Eye (tissue), 1 donor: ENCODE data around the gene ZDHHC17.
"Not testable (repeated sequence)": the region's sequence is repeated elsewhere in the genome, so short reads cannot be mapped to it uniquely, and the experiment has no call there.

Source experiments
- DNase-seq: peaks from one replicate; pipeline ENCODE4 v3.0.0-alpha.2; 2015

ZDHHC17 gene, protein sequence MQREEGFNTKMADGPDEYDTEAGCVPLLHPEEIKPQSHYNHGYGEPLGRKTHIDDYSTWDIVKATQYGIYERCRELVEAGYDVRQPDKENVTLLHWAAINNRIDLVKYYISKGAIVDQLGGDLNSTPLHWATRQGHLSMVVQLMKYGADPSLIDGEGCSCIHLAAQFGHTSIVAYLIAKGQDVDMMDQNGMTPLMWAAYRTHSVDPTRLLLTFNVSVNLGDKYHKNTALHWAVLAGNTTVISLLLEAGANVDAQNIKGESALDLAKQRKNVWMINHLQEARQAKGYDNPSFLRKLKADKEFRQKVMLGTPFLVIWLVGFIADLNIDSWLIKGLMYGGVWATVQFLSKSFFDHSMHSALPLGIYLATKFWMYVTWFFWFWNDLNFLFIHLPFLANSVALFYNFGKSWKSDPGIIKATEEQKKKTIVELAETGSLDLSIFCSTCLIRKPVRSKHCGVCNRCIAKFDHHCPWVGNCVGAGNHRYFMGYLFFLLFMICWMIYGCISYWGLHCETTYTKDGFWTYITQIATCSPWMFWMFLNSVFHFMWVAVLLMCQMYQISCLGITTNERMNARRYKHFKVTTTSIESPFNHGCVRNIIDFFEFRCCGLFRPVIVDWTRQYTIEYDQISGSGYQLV

DNA sequence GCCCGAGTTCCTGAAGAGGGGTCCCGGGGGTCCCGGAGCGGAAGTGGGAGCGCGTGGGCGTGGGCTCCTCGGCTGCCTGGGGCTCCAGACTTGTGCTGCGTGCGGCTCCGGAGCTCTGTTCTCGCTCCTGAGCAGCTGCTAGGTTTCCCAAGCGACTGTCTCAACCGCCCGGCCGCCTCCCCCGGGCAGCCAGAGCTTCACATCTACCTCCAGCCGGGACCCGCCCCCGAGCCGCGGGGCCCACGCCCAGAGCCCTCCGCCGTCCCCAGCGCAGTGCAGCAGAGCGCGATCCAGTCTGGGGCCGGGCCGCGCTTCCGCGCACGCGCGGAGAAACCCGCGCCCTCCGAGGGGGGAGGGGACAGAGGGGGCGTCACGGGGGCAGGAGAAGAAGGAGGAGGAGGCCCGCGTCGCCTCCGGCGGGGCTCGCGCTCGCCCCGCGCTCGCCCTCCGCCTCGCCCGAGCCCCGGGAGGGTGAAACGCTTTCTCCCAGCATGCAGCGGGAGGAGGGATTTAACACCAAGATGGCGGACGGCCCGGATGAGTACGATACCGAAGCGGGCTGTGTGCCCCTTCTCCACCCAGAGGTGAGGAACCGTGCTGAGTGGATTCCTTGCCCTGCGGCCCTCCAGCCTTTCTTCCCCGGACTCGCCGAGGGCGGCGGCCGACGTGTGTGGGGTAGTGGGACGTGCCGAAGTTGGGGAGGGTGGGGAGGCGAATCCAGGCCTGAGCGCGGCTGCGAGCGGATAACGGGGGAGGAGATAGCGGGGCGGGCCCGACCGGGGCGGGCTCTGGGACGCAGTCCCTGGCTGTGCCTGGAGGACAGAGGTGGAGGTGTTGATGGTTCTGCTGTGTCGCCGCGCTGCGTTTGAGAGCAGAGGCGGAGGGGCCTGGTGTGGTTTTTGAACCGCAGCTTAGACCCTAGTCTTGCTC is at the start of gene ZDHHC17:
Gene ZDHHC17 (plus strand): TSS at position 370 of the 930 bp plus-strand sequence. CDS start 122 bp downstream, at position 492.
- DNase-seq: peak; percentile 98

DNA sequence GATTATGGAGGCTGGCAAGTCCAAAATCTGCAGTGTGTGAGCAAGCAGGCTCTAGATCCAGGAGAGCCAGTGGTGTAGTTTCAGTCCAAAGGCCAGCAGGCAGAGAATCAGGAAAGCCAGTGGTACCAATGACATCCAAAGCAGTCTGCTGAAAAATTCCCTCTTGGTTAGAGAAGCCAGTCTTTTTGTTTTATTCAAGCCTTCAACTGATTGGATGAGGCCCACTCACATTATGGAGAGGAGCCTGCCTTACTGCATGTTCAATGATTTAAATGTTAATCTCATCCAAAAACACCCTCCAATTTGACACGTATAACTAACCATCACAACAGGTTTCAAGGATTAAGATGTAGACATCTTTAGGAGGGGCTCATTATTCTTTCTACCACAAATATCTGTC is 49.5 kb upstream of the ZDHHC17 start:
- DNase-seq: no peak

DNA sequence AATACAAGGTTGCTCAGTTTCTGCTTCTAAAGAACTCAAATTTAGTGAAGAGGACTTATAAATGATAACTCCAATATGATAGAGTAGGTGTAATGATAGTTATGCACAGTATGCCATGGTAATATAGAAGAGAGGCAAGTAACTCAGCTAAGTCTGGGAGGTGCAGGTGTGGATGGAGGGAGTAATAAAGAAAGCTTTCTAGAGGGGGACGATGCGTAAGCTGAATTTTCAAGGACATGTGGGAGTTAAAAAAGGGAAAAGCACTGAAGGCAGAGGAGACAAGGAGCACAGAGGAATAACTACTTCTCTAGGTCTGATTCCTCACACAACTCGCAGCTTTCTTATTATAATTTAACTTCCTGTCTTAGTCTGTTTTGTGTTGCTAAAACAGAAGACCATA is 49.1 kb upstream of the ZDHHC17 start:
- no peak for DNase-seq

DNA sequence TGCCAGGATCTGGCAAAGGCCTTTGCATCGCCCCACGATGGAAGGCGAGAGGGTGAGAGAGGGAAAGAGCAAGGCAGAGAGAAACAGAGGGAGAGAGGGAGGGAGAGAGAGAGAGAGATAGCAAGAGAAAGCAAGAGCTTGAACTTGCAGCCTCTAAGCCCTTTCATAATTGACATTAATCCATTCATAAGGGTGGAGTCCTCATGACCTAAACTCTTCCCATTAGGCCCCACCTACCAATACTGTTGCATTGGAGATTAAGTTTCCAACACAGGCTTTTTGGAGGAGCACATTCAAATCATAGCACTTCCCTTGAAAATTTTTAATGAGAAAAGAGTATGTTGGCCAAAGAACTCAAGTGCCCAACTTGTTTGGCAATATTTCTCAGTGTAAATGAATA is 48.6 kb upstream of the ZDHHC17 start:
- DNase-seq: no peak

DNA sequence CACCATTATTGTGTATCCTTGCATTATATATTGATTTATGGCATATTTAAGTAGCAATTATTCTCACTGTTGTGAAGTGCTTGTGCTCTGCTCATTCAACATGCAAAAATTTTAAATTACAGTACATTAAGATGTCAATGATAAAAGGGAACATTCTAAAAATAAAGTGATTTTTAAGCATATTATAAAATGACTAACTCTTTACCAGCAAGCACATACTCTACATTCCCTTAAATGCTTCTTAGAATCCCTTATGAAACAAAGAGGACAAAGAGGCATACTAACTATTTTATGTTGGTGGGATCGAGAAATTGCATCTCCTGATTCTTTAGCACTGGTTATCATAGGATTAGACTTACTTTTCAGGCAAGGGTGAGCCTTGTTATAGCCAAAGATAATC is 46.6 kb upstream of the ZDHHC17 start:
- no peak for DNase-seq

DNA sequence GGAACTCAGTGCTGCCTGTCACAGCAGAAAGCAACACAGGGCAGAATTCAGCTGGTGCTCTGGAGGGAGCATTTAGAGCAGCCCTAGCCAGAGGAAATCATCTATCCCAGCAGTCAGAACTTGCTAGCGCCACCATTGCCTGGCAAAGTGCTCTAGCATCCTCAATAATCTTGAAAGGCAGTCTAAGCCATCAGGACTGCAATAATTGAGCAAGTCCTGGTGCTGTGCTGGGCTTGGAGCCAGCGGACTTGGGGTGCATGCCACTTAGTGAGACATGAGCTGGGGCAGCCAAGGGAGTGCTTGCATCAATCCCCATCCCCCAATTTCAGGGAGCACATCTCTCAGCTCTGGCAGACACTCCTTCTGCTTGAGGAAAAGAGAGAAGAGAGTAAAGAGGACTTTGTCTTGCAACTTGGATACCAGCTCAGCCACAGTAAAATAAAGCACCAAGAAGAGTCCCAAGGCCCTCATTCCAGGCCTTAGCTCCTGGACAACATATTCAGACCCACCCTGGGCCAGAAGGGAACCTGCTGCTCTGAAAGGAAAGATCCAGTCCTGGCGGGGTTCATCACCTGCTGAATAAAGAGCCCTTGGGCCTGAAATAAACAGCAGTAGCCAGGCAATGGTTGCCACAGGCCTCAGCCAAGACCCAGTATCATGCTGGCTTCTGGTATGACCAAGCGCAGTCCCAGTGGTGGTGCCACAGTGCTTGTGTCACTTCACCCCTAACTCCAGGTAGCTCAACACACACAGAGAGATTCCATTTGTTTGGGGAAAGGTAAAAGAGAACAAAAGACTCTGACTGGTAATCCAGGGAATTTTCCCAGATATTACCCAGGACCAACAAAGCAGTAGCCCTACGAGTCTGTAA is 44.5 kb upstream of the ZDHHC17 start:
- DNase-seq: no peak

DNA sequence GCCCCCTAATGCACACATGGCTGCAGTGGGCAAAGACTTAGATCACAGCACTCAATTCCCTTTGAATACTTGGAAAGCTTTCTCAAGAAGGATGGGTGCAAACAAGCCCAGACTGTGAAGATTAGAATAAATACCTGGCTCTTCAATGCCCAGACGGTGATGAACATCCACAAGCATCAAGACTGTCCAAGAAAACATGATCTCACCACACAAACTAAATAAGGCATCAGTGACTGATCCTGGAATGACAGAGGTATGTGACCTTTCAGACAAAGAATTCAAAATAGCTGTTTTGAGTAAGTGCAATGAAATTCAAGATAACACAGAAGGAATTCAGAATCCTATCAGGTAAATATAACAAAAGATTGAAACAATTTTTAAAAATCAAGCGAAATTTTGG is 43.8 kb upstream of the ZDHHC17 start:
- no peak for DNase-seq

DNA sequence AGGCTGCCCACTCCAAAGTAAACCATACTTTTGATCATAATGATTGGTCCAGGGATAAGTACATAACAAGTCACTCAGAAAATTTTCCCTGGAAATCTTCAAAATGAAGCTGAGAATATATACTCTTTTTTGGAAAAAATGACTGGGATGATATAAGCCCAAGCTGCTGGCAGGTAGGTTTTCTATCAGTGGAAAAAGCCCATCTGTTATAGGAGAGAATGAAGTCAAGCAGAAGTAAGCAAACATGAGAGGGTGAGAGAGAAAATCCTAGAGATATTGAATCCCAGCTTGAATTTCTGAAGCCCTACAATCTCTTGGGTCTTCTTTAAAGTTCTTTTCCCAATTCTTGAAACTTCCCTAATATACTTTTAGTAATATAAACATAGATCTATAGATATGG is 37.3 kb upstream of the ZDHHC17 start:
- no peak for DNase-seq

DNA sequence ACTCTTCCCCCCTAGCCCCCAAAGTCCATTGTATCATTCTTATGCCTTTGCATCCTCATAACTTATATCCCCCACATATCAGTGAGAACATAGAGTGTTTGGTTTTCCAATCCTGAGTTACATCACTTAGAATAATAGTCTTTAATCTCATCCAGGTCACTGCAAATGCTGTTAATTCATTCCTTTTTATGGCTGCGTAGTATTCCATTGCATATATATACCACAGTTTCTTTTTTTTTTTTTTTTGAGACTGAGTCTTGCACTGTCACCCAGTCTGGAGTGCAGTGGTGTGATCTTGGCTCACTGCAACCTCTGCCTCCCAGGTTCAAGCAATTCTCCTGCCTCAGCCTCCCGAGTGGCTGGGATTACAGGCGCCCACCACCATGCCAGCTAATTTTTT is 31.7 kb upstream of the ZDHHC17 start:
- DNase-seq: not testable (repeated sequence)

DNA sequence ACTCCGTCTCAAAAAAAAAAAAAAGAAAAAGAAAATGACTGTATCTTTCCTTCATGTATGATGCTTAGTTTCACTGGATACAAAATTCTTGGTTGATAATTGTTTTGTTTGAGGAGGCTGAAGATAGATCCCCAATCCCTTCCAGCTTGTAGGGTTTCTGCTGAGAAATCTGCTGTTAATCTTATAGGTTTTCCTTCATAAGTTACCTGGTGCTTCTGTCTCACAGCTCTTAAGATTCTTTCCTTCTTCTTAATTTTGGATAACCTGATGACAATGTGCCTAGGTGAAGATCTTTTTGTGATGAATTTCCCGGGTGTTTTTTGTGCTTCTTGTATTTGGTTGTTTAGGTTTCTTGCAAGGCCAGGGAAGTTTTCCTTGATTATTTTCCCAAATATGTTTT is 26.2 kb upstream of the ZDHHC17 start:
- not testable (repeated sequence) for DNase-seq

DNA sequence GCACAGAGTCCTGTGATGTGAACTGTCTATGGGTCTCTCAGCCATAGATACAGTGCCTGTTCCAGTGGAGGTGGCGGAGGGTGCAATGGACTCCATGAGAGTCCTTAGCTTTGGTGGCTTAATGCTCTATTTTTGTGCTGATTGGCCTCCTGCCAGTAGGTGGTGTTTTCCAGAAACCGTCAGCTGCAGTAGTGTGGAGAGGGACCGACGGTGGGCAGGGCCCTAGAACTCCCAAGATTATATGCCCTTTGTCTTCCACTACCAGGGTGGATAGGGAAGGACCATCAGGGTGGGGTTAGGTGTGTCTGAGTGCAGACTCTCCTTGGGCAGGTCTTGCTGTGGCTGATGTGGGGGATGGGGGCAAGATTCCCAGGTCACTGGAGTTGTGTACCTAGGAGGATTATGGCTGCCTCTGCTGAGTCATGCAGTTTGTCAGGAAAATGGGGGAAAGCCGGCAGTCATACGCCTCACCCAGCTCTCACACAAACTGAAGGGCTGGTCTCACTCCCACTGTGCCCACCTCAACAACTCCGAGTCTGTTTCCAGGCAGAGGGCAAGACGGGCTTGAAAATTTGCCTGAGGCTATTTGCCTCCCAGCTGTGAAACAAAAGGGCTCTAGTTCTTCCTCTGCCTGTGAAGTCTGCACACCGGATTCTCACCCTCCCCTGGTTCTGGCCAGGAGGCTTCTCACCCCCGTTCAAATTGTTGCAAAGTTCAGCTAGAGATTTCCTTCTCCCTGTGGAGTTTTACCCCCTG is 24.9 kb upstream of the ZDHHC17 start:
- DNase-seq: no peak

DNA sequence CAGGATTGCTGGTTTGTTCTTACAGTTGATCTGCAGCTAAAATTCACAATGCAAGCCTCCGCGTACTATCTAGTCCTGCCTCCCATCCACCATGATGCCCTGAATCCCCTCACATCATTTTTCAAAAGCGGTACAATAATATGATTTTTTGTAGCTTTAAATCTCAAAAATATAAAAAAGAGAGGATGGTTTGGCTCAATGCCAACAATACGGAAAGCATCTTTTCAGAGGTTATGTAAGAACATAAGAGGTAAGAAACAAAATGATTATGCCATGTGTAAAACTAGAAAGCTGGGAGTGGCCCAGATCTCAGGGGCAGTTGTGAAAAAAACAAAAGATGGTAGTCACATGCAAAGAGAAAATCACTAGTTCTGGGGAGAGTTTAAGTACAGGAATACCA is 24.0 kb upstream of the ZDHHC17 start:
- no peak for DNase-seq

DNA sequence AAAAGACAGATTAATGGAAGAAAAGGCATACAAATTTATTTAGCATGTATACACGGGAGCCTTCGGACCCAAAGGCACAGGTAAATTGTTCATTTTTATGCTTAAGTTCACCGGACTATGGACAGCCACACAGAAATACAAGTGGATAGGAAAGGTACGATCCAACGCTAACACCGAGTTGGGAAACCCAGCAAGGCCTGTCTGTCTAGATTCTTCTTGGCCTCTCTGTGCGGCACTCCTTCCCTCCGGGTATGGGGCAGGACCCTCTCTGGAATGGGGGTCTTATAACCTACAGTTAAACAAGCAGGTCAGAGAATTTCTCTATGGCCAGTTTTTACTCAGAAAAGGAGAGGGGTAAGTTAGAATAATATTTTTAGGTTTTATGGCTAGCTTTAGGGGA is 23.4 kb upstream of the ZDHHC17 start:
- DNase-seq: no peak

DNA sequence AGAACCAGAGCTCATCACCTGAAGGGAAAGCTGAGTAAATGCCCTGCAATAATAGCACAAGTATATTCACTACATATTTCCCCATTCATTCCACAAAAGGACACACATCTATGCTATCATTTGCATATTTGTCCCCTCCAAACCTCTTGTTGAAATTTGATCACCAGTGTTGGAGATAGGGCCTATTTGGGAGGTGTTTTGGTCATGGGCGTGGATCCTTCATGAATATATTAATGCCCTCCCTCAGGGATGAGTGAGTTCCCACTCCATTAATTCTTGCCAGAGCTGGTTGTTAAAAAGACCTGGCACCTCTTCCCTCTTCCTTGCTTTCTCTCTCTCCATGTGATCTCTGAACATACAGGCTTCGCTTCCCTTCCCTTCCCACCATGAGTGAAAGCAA is 18.6 kb upstream of the ZDHHC17 start:
- DNase-seq: no peak

DNA sequence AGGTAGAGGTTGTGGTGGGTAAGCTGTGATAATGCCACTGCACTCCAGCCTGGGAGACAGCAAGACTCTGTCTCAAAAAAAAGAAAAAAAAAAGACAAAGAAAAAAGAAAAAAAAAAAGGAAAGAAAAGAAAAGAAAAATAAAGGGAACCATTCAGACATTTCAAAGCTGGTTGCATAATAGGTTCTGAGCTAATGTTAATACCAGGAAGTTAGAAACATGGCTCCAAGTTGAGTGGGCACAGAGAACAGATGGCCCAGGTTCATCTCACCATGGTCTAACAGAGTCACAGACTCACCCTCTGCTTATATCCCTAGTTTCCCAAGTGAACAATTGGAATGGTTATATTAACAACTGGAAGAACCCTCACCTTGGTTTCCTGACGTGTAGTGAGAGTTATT is 17.4 kb upstream of the ZDHHC17 start:
- DNase-seq: no peak

DNA sequence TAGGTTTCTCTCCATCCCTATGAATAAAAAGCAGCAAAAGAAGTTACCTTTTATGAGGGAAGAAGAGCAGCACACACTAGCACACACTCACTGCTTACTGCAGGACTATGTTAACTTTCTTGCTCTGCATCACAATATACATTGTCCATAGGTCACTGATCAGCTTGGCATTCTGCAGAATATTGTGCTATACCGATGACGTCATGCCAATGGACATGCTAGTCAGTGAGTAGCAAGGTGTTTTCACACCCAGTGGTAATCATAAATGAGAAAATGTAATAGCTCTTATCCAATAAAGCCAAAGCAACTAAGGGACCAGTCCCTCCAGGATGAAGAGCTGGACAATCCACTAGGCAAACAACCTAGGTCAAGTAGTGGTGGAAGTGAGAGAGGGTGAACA is 16.7 kb upstream of the ZDHHC17 start:
- DNase-seq: no peak

DNA sequence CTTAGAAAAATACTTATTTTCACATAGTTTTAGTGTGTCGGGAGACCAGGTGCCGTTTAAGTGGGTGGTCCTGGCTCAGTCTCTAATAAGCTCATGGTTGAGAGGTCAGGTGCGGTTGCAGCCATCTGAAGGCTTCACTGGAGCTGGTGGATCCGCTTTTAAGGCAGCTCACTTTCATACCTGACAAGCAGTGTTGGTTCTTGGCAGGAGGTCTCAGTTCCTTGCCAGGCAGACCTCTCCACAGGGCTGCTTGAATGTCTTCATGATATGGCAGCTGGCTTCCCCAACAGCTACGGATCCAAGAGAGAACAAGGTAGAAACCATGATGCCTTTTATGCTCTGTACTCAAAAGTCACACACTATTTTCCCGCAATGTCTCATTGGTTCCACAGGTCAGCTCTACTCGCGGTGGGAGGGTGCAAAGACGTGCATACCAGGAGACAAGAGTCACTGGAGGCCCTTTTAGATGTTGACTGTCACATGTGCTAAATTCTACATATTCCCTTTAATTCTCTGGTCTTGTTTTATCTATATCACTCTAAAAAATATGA is 8.0 kb upstream of the ZDHHC17 start:
- DNase-seq: no peak

DNA sequence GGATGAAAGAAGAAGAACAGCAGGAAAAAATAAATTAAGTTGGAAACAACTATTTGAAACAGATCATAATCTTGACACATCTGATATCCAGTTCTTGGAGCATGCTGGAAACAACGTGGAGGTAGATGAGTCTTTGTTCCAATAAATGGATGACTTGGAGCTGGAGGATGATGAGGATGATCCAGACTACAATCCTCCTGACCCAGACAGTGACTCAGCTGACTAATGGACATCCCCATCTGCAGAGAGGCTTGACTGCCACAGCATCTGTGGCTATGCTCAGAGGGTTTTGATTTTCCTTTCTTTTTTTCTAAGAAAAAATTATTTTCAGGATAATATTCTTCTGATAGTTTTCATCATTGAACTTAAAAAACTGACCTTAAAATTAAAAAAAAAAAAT is 6.2 kb upstream of the ZDHHC17 start:
- no peak for DNase-seq

DNA sequence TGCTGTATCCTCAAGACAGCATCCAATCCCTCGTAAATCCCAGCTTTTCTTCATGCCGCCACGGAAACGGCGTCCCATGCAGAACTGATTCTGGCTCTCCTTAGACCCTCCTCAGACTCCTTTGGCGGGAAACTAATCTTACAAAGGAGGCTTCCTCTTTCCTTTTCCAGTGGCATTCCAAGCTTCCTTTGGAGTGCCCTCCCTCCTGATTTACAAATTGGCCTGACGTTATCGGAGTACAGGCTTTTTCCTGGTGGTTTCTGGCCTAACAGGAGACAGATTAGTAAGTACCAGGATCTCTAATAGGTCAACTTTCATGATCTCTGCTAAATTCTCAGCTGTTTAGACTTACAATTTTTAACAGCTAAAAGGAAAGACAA is 1.3 kb upstream of the ZDHHC17 start:
- DNase-seq: peak; percentile 43

DNA sequence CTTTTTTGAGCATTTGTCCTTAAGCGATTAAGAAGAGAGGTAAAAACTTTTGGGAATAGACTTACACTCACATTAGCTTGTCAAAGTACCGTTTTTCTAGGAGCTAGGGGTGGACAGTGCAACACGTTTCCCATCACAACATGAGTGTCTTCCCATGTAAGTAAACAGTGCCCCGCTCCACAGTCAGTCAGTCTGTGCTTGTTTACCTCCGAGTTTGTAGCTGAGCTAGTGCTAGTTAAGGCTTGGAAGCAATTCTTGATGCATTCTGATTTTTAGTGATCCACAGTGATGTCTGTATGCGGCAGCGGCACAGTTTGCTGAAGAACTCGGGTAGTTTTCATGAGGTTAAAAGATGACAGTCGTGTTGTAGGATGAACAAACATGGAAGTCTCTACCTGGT is 941 bp downstream of the ZDHHC17 start:
- no peak for DNase-seq

DNA sequence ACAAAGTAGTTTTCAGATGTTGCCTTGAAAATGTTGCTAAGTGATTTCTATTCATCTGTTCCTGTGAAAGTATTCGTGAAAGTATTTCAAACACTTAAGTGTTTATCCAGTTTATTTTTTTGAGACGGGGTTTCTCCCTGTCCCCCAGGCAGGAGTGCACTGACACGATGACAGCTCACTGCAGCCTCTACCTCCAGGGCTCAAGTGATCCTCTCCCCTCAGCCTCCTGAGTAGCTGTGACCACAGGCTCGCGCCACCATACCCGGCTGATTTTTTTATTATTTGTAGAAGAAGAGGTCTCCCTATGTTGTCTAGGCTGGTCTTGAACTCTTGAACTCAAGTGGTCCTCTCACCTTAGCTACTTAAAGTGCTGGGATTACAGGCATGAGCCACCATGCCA is 1.7 kb downstream of the ZDHHC17 start:
- no peak for DNase-seq

DNA sequence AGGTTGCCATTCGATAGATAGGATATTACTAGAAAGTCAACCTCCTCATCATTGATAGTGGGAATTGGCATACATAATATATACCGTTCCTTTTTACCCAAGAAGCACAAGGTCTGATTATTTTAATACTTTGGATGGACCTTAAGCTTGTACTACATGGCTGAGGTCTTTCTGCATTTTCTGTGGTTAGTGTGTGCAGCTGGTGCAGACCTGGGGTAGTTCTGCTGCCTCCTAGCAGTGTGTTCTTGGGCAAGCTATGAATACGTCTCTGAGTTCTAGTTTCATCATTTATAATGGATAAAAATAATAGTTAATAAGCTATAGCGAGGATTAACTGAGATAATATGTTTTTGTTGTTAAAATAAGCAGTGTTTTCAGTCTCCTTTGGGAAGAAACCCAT is 2.2 kb downstream of the ZDHHC17 start:
- no peak for DNase-seq
